ENCODE data around the gene ADGRL3.
"Not testable (repeated sequence)": the region's sequence is repeated elsewhere in the genome, so short reads cannot be mapped to it uniquely, and the experiment has no call there.

The ADGRL3 gene

GRCh38 chr4:61824454-61824853 lies 624.3 kb downstream of the ADGRL3 start:
- Mint-ChIP-seq H3K9me3 (peaks cover 10% of the 10 kb centered on the region), H3K27ac (no peak overlapping the region), H3K4me3 (no peak overlapping the region), H3K36me3 (no peaks in the 10 kb centered on the region), H3K4me1 (no peaks in the 10 kb centered on the region)
- no peak for ATAC-seq
- no peak for DNase-seq (ENCODE audit: low spot score in 2 of 2)

DNA sequence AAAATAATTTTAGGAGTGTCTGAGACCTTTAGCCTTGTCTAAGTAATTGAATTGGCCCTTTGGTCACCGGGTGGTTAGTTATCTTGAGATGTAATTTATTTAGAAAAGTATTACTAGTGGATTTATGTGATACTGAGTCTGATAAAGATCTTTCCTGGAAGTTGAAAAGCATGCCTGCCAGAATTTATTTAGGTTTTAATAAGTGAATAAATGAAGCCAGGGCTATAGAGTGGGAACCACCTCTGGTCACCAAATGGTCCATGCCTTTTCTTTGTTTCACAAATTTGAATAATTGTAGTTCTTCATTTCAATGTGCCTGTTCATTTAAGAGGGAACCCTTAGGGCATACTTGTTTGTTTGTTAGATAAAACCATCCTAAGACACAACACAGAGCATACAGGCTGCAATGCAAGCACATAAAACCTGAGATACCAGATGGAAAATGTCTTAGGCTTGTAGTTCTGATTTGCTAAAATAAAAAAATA lies 627.8 kb downstream of the ADGRL3 start:
- peaks cover 15% of the 10 kb centered on the region for H3K9me3 Mint-ChIP-seq
- no peaks in the 10 kb centered on the region for H3K36me3 Mint-ChIP-seq
- no peak overlapping the region for H3K27ac Mint-ChIP-seq
- H3K4me3 Mint-ChIP-seq, result no peak overlapping the region
- H3K4me1 Mint-ChIP-seq, result no peaks in the 10 kb centered on the region
- no peak for DNase-seq (ENCODE audit: low spot score in 2 of 2)
- ATAC-seq, result no peak

GRCh38 chr4:61828960-61829359 lies 628.8 kb downstream of the ADGRL3 start:
- peaks cover 15% of the 10 kb centered on the region for H3K9me3 Mint-ChIP-seq
- ATAC-seq, result no peak

GRCh38 chr4:61831987-61832386 lies 631.9 kb downstream of the ADGRL3 start:
- no peak overlapping the region for H3K27ac Mint-ChIP-seq
- H3K4me1 Mint-ChIP-seq, result no peaks in the 10 kb centered on the region
- no peak overlapping the region for H3K4me3 Mint-ChIP-seq
- peaks cover 13% of the 10 kb centered on the region for H3K9me3 Mint-ChIP-seq
- ATAC-seq, result no peak
- no peaks in the 10 kb centered on the region for H3K36me3 Mint-ChIP-seq
- no peak for DNase-seq (ENCODE audit: low spot score in 2 of 2)

More at GRCh38 chr4:61828960-61829359, 628.8 kb downstream of the ADGRL3 start:
- Mint-ChIP-seq H3K27ac (no peak overlapping the region), H3K4me1 (no peaks in the 10 kb centered on the region), H3K36me3 (no peaks in the 10 kb centered on the region), H3K4me3 (no peak overlapping the region)
- DNase-seq (ENCODE audit: low spot score in 2 of 2), result no peak

DNA sequence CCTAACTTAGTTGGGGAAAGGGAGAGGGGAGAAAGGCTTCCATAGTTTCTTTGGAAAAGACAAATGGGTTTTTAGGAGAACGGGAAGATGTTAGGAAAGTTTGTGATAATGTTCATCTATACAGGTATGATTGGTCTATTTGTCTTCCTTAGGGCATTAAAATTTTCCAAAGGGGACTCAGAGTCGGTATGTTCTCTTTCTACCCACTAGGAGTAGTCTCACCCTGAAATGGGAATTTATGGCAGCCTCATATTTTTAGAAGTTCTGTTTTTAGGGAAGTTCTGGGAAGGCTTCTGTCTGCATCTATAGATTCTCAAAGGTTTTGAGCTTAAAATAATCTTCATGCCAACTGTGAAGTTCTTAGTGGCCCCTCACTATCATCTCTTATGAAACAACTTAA lies 637.3 kb downstream of the ADGRL3 start:
- Mint-ChIP-seq H3K9me3 (peaks cover 9% of the 10 kb centered on the region), H3K36me3 (no peaks in the 10 kb centered on the region), H3K4me1 (no peaks in the 10 kb centered on the region), H3K4me3 (no peak overlapping the region), H3K27ac (no peak overlapping the region)
- DNase-seq (ENCODE audit: low spot score in 2 of 2) (no peak), ATAC-seq (no peak)

DNA sequence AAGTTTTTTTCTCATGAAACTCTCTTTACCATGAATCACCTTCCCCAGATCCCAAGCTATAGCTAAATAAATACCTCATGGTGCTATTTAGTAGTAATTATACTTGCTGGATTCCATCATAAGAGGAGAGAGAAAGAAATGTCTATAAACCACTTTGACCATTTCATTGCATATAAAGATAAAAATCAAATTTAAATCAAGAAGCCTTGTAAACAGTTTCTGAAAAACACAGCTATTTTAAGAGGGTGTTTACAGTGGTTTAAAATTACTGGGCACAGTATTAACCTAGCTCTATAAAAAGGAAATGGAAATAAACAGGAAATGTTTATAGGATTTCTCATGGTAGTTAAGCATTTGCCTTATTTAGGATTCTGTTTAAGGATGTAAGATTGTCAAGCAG lies 637.9 kb downstream of the ADGRL3 start:
- ATAC-seq (no peak), DNase-seq (ENCODE audit: low spot score in 2 of 2) (no peak)
- no peak overlapping the region for H3K27ac Mint-ChIP-seq
- H3K9me3 Mint-ChIP-seq, result peaks cover 9% of the 10 kb centered on the region
- H3K36me3 Mint-ChIP-seq, result no peaks in the 10 kb centered on the region
- H3K4me3 Mint-ChIP-seq, result no peak overlapping the region
- H3K4me1 Mint-ChIP-seq, result no peaks in the 10 kb centered on the region

DNA sequence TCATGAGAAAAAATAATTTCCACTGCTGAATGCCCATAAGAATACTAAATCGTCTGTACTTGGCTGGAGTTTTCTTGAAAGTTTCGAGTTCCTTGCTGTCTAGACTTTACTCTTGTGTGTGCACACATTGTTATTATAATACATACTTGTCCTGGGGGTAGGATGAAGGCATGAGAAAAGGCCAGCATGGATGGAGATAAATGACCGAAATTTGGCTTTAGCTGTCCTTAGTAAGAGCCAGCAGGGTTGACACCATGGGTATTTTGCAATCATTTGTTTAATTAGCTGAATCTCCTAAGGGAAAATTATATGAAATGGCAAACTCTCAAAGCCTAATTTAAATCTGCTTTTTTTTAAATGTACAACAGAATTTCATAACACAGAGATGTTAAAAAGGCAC lies 641.6 kb downstream of the ADGRL3 start:
- no peak overlapping the region for H3K27ac Mint-ChIP-seq
- no peak overlapping the region for H3K4me3 Mint-ChIP-seq
- no peaks in the 10 kb centered on the region for H3K4me1 Mint-ChIP-seq
- no peak for DNase-seq (ENCODE audit: low spot score in 2 of 2)
- no peaks in the 10 kb centered on the region for H3K36me3 Mint-ChIP-seq
- peaks cover 17% of the 10 kb centered on the region for H3K9me3 Mint-ChIP-seq
- ATAC-seq, result no peak

- no peak for ATAC-seq
- H3K9me3 Mint-ChIP-seq, result peaks cover 9% of the 10 kb centered on the region
These were observed 651.0 kb downstream of the ADGRL3 start for GRCh38 chr4:61851126-61851525.

DNA sequence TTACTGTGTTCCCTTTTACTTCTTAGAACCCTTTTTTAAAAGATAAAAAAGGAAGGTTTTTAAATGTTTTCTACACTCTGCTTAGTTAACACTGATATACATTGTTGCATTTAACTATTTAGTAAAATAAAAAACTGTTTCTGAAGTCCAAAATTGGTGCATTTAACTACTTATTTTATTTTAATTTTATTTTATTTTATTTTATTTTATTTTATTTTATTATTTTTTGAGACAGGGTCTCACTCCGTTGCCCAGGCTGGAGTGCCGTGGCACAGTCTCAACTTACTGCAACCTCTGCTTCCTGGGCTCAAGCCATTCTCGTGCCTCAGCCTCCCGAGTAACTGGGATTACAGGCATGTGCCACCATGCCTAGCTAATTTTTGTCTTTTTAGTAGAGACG lies 652.0 kb downstream of the ADGRL3 start:
- not testable (repeated sequence) for H3K27ac Mint-ChIP-seq; H3K4me1 Mint-ChIP-seq; DNase-seq (ENCODE audit: low spot score in 2 of 2)

More at GRCh38 chr4:61851126-61851525, 651.0 kb downstream of the ADGRL3 start:
- Mint-ChIP-seq H3K36me3 (no peaks in the 10 kb centered on the region), H3K4me1 (no peaks in the 10 kb centered on the region), H3K4me3 (no peak overlapping the region), H3K27ac (no peak overlapping the region)
- no peak for DNase-seq (ENCODE audit: low spot score in 2 of 2)

GRCh38 chr4:61853041-61853440 lies 652.9 kb downstream of the ADGRL3 start:
- Mint-ChIP-seq H3K9me3 (peaks cover 16% of the 10 kb centered on the region), H3K4me1 (no peaks in the 10 kb centered on the region), H3K27ac (no peak overlapping the region), H3K36me3 (no peaks in the 10 kb centered on the region), H3K4me3 (no peak overlapping the region)
- DNase-seq (ENCODE audit: low spot score in 2 of 2) (no peak), ATAC-seq (no peak)

More for the DNA sequence above, 652.0 kb downstream of the ADGRL3 start:
- H3K36me3 Mint-ChIP-seq, H3K9me3 Mint-ChIP-seq, H3K4me3 Mint-ChIP-seq, ATAC-seq: not testable (repeated sequence)

DNA sequence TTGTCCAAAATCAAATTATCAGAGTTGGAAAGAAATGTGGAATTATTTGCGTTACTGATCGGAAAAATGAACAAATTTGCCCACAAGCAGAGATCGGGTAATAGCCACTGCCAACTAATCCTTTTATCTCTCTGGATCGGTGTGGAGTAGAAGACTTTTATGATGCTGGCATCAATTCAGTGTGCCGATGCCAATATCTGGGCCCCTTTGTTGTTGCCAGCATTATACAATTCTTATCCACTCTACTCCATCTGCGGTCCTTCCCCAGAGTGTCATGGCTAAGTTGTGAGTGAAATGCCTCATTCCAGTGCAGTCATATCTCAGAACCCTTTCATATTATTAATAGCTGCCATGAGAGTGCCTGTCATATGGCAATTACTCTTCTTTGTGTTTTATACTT lies 660.2 kb downstream of the ADGRL3 start:
- Mint-ChIP-seq H3K36me3 (no peaks in the 10 kb centered on the region), H3K9me3 (peaks cover 18% of the 10 kb centered on the region), H3K4me1 (no peaks in the 10 kb centered on the region), H3K27ac (no peak overlapping the region), H3K4me3 (no peak overlapping the region)
- DNase-seq (ENCODE audit: low spot score in 2 of 2) (no peak), ATAC-seq (no peak)

DNA sequence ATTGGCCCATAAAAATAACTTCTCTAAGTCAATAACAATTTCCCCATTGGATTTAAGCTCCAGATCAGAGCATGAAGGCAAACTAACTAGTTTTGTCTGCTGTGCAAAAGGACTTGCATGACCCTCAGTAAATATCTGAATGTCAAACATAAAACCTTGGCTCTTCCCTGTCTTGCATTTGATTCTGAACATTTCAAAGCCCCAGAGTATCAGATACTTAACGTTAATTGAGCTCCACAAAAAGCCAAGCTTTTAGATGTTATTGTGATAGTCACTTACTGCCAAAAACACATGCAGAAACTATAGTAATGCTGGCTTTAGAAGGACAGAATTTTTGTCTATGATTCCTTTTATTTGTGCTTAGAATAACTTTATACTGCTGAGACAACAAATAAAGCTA lies 664.2 kb downstream of the ADGRL3 start:
- H3K36me3 Mint-ChIP-seq, result no peaks in the 10 kb centered on the region
- no peak for ATAC-seq

DNA sequence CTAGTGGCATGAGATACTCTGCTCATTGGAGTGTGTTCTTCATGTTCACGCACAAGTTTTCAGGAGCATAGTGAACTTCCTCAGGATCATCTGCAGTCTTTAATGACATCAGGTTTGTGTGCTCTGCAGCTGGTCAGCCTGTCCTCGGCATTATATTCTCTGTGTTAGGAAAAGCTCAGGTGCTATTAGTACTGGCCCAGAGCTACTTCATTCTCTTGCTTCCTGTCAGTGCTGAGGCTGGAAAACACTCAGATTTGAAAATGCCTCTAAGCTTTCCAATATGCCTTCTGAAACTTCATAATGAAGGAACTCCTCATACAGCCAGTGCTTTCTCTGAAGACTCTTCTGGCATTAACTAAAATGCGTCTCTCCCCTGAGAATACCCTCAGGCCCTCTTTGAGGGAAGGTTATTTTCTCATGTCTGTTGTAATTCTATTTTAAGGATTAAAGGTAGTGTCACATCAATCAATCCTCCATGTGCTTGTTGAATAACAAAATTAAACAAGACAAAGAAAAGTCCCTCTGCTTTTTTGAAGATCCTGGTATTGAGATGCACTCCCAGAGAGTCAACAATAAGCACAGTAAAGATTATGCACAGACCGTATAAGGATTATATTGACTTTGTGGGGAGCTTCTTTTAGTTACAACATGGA lies 666.4 kb downstream of the ADGRL3 start:
- no peaks in the 10 kb centered on the region for H3K36me3 Mint-ChIP-seq
- peaks cover 3% of the 10 kb centered on the region for H3K9me3 Mint-ChIP-seq
- no peak for ATAC-seq
- no peak overlapping the region for H3K27ac Mint-ChIP-seq
- no peak overlapping the region for H3K4me3 Mint-ChIP-seq
- no peak for DNase-seq (ENCODE audit: low spot score in 2 of 2)
- no peaks in the 10 kb centered on the region for H3K4me1 Mint-ChIP-seq

More for the DNA sequence above, 664.2 kb downstream of the ADGRL3 start:
- peaks cover 9% of the 10 kb centered on the region for H3K9me3 Mint-ChIP-seq
- no peak for DNase-seq (ENCODE audit: low spot score in 2 of 2)
- H3K4me3 Mint-ChIP-seq, result no peak overlapping the region
- H3K27ac Mint-ChIP-seq, result no peak overlapping the region
- no peaks in the 10 kb centered on the region for H3K4me1 Mint-ChIP-seq

DNA sequence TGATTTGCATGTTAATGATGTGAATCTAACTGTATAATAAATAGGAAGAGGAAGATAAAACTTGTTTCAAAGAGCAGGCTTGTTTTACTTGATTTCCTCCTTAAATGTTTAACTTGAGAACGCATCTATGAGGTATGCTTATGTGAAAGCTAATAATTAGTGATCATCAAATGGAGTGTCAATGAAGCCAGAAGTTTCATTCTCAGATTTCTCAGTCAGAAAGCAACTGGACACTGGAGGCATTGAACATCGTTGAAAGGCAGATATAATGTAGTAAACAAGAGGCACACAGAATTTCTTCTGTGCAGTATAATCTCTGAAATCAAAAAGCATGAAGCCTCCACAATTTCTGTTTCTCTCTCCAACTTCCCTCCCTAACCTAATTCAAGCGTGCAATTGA lies 672.9 kb downstream of the ADGRL3 start:
- H3K9me3 Mint-ChIP-seq, result peaks cover 16% of the 10 kb centered on the region
- no peaks in the 10 kb centered on the region for H3K36me3 Mint-ChIP-seq
- H3K4me1 Mint-ChIP-seq, result no peaks in the 10 kb centered on the region
- no peak overlapping the region for H3K27ac Mint-ChIP-seq
- DNase-seq (ENCODE audit: low spot score in 2 of 2), result no peak
- H3K4me3 Mint-ChIP-seq, result no peak overlapping the region
- ATAC-seq, result no peak

GRCh38 chr4:61877266-61877665 lies 677.1 kb downstream of the ADGRL3 start:
- Mint-ChIP-seq H3K4me1 (no peaks in the 10 kb centered on the region), H3K27ac (no peak overlapping the region), H3K9me3 (peaks cover 10% of the 10 kb centered on the region), H3K36me3 (no peaks in the 10 kb centered on the region), H3K4me3 (no peak overlapping the region)
- no peak for DNase-seq (ENCODE audit: low spot score in 2 of 2)
- no peak for ATAC-seq

- no peak overlapping the region for H3K4me3 Mint-ChIP-seq
- DNase-seq (ENCODE audit: low spot score in 2 of 2), result no peak
- no peaks in the 10 kb centered on the region for H3K4me1 Mint-ChIP-seq
- H3K9me3 Mint-ChIP-seq, result peaks cover 10% of the 10 kb centered on the region
- ATAC-seq, result peak; percentile 34
- H3K27ac Mint-ChIP-seq, result no peak overlapping the region
- no peaks in the 10 kb centered on the region for H3K36me3 Mint-ChIP-seq
These were observed 677.8 kb downstream of the ADGRL3 start for GRCh38 chr4:61877893-61878292.

Data from stimulated activated effector memory CD8-positive, alpha-beta T cell treated with anti-CD3 and anti-CD28 coated beads, Interleukin-12 subunit alpha, Interleukin-12 subunit beta, amount 100 ng/mL, for 72 hours (primary cell).